GM21576 (cell line): ENCODE results near the gene TBXAS1.

Experiments used
- ATAC-seq: cut with Tn5 transposase; IDR thresholded peaks from one replicate; pipeline ENCODE4 v1.9.1; 2021; ENCODE audit warnings: mild to moderate bottlenecking, moderate library complexity; ENCODE audit not compliant: unreplicated experiment

Gene TBXAS1

GRCh38 chr7:139854124-139854511 is 25.1 kb downstream of the TBXAS1 start:
- no peak for ATAC-seq

- ATAC-seq, result no peak
These were observed 25.9 kb downstream of the TBXAS1 start for GRCh38 chr7:139854803-139855497.

- ATAC-seq, result peak; percentile 87
These were observed 26.6 kb downstream of the TBXAS1 start for GRCh38 chr7:139855498-139856270.

GRCh38 chr7:139857791-139858190 is 28.7 kb downstream of the TBXAS1 start:
- no peak for ATAC-seq

- no peak for ATAC-seq
These were observed 31.2 kb downstream of the TBXAS1 start for GRCh38 chr7:139860090-139860775.

- ATAC-seq, result no peak
These were observed 32.7 kb downstream of the TBXAS1 start for GRCh38 chr7:139861803-139862202.

- ATAC-seq, result no peak
These were observed 37.2 kb downstream of the TBXAS1 start for GRCh38 chr7:139866047-139866837.

- ATAC-seq, result no peak
These were observed 38.8 kb downstream of the TBXAS1 start for GRCh38 chr7:139867847-139868246.

GRCh38 chr7:139869886-139870285 is 40.8 kb downstream of the TBXAS1 start:
- ATAC-seq, result no peak

- ATAC-seq, result no peak
These were observed 41.3 kb downstream of the TBXAS1 start for GRCh38 chr7:139870380-139870779.

- no peak for ATAC-seq
These were observed 42.3 kb downstream of the TBXAS1 start for GRCh38 chr7:139871331-139871730.

- ATAC-seq, result no peak
These were observed 42.8 kb downstream of the TBXAS1 start for GRCh38 chr7:139871820-139872219.

- no peak for ATAC-seq
These were observed 44.7 kb downstream of the TBXAS1 start for GRCh38 chr7:139873593-139874301.

- ATAC-seq, result no peak
These were observed 45.2 kb downstream of the TBXAS1 start for GRCh38 chr7:139874302-139874629.

- no peak for ATAC-seq
These were observed 46.8 kb downstream of the TBXAS1 start for GRCh38 chr7:139875821-139876241.

GRCh38 chr7:139876622-139877283 is 47.7 kb downstream of the TBXAS1 start:
- ATAC-seq, result no peak

- no peak for ATAC-seq
These were observed 54.8 kb downstream of the TBXAS1 start for GRCh38 chr7:139883814-139884213.

- ATAC-seq, result no peak
These were observed 55.4 kb downstream of the TBXAS1 start for GRCh38 chr7:139884441-139884840.

GRCh38 chr7:139885511-139885910 is 56.4 kb downstream of the TBXAS1 start:
- ATAC-seq, result no peak

- no peak for ATAC-seq
These were observed 57.1 kb downstream of the TBXAS1 start for GRCh38 chr7:139886206-139886605.
